Measurements from ENCODE around the gene UACA.
"Not testable (repeated sequence)": the region's sequence is repeated elsewhere in the genome, so short reads cannot be mapped to it uniquely, and the experiment has no call there.

UACA gene

GRCh38 chr15:70758790-70759462, 4.4 kb downstream of the UACA start:
- no peak overlapping the region for H3K27ac ChIP-seq
- TF ChIP-seq CTCF (conservative IDR thresholded peaks at IDR 0.05): no peak

- no peak for TF ChIP-seq CTCF (conservative IDR thresholded peaks at IDR 0.05)
- no peak overlapping the region for H3K27ac ChIP-seq
These were observed 5.7 kb downstream of the UACA start for GRCh38 chr15:70757627-70758026.

- no peak overlapping the region for H3K27ac ChIP-seq
- no peak for TF ChIP-seq CTCF (conservative IDR thresholded peaks at IDR 0.05)
These were observed 8.5 kb downstream of the UACA start for GRCh38 chr15:70754862-70755261.

- no peak for TF ChIP-seq CTCF (conservative IDR thresholded peaks at IDR 0.05)
- no peak overlapping the region for H3K27ac ChIP-seq
These were observed 10.1 kb downstream of the UACA start for GRCh38 chr15:70753101-70753829.

GRCh38 chr15:70752193-70752635, 11.1 kb downstream of the UACA start:
- TF ChIP-seq CTCF (conservative IDR thresholded peaks at IDR 0.05): no peak
- no peak overlapping the region for H3K27ac ChIP-seq

GRCh38 chr15:70750203-70750869, 13.0 kb downstream of the UACA start:
- H3K27ac ChIP-seq: no peak overlapping the region
- no peak for TF ChIP-seq CTCF (conservative IDR thresholded peaks at IDR 0.05)

- TF ChIP-seq CTCF (conservative IDR thresholded peaks at IDR 0.05): no peak
- H3K27ac ChIP-seq: no peak overlapping the region
These were observed 15.0 kb downstream of the UACA start for GRCh38 chr15:70748281-70748747.

GRCh38 chr15:70746598-70746997, 16.8 kb downstream of the UACA start:
- not testable (repeated sequence) for H3K27ac ChIP-seq

Data from VCaP (cell line).